ENCODE results near the gene TBC1D2. TPM values are rescaled to one million over a fixed set of nuclear protein-coding genes. Genes with fewer than 3 reads are reported as not detected.

The TBC1D2 gene
- total and polyA plus RNA-seq, 10 of the 15 experiments (the other 5 are each of a cell fraction or from before 2014, with no cell fraction given): 0.04 to 1.6 (median 1.1) TPM

GRCh38 chr9:98211260-98211659 lies 44.2 kb downstream of the TBC1D2 start:
- H3K36me3 ChIP-seq (ENCODE audit: control insufficient read depth in 2 of 2, insufficient read depth in 2 of 2, low read length in 1 of 2): no peaks in the 10 kb centered on the region
- no peaks in the 10 kb centered on the region; a peak in 1 of 4 replicates for H3K27me3 ChIP-seq (replicated peaks in 1 of 2; ENCODE audit: control insufficient read depth in 2 of 2, insufficient read depth in 2 of 2, low read length in 1 of 2)
- no peaks in the 10 kb centered on the region for H3K9me3 ChIP-seq (replicated peaks; ENCODE audit: control insufficient read depth, insufficient read depth, low read length)
- H4K20me1 ChIP-seq (ENCODE audit: control insufficient read depth, insufficient read depth): no peaks in the 10 kb centered on the region
- intact Hi-C loops (cut with micrococcal nuclease; ENCODE audit: unreplicated experiment) (no loop called here), in situ Hi-C loops (cut with MboI) (no loop called here)
- H3K4me1 ChIP-seq (ENCODE audit: control insufficient read depth, insufficient read depth, low read length): no peaks in the 10 kb centered on the region
- WGBS (ENCODE audit: insufficient coverage, insufficient replicate concordance, low lambda C conversion rate, missing lambda C conversion rate): 64% methylated on average over 3 of the region's 3 CpGs
- no peak overlapping the region for H2AFZ ChIP-seq (ENCODE audit: control insufficient read depth, low read depth, low read length)
- DNase-seq (ENCODE audit: low read depth, low spot score) (no peak), FAIRE-seq (no peak), ATAC-seq (no peak)
- no TSS peak for BruUV-seq (replicated peaks)
- ChIA-PET POLR2A (interaction anchor here (0.6 to 1.2 kb wide), 2 partner anchors 13 to 139 kb away, joined by 3 read pairs; no protein-coding TSS in a partner anchor), SMC1A (ENCODE audit: uncharacterized antibody, unreplicated experiment) (interaction anchor here (0.9 kb wide), 1 partner anchor 93 kb away, joined by 3 read pairs; no protein-coding TSS in a partner anchor), CTCF (no interaction called here), RAD21 (ENCODE audit: unreplicated experiment) (interaction anchor here (1.4 to 1.7 kb wide), 2 partner anchors 44 to 53 kb away, joined by 3 to 4 read pairs; partner anchors contain the start of gene TBC1D2)
- TF ChIP-seq RCOR1 (conservative IDR thresholded peaks at IDR 0.05; ENCODE audit: low read depth, low read length) (no peak), CREM (IDR thresholded peaks at IDR 0.05; ENCODE audit: low read depth) (no peak), MTA3 (IDR thresholded peaks at IDR 0.05; ENCODE audit: borderline replicate concordance, low read length) (no peak), ATF2 (IDR thresholded peaks at IDR 0.05; ENCODE audit: low read length) (no peak), ZBTB11 (CRISPR knock-in tag; IDR thresholded peaks at IDR 0.05) (no peak), KAT2A (conservative IDR thresholded peaks at IDR 0.05; ENCODE audit: control insufficient read depth, low read depth, low read length) (no peak), ZNF274 (IDR thresholded peaks at IDR 0.05; ENCODE audit: insufficient read depth, insufficient read length) (no peak), BCL3 (IDR thresholded peaks at IDR 0.05; ENCODE audit: borderline replicate concordance, insufficient read depth, low read depth, low read length, poor library complexity, severe bottlenecking) (no peak), HDAC6 (IDR thresholded peaks at IDR 0.05; ENCODE audit: unreplicated experiment) (no peak), REST (IDR thresholded peaks at IDR 0.05; ENCODE audit: low read depth, low read length) (no peak), ZBED1 (IDR thresholded peaks at IDR 0.05; ENCODE audit: borderline replicate concordance) (no peak), POLR2A (IDR thresholded peaks at IDR 0.05; ENCODE audit: low read depth, low read length) (no peak), FOXM1 (IDR thresholded peaks at IDR 0.05; ENCODE audit: low read depth, low read length) (no peak)
- no peak overlapping the region for H3K27ac ChIP-seq (ENCODE audit: control insufficient read depth, insufficient read depth)
- H3K4me3 ChIP-seq: no peak overlapping the region
- H3K4me2 ChIP-seq (ENCODE audit: control insufficient read depth, insufficient read depth): no peak overlapping the region
- no peaks in the 10 kb centered on the region for H3K79me2 ChIP-seq (ENCODE audit: control insufficient read depth, insufficient read depth, low read length)
- H3K9ac ChIP-seq (ENCODE audit: control insufficient read depth, insufficient read depth, low read length): no peak overlapping the region
